Esophagus muscularis mucosa (tissue), 4 donors: ENCODE measurements around the gene GABPB1. TPM values are rescaled to one million over a fixed set of nuclear protein-coding genes. Genes with fewer than 3 reads are reported as not detected.
"Not testable (repeated sequence)": the region's sequence is repeated elsewhere in the genome, so short reads cannot be mapped to it uniquely, and the experiment has no call there.

Experiments used
- DNase-seq: peaks from one replicate; pipeline ENCODE4 v3.0.0-alpha.2; 2017; ENCODE audit errors: extremely low spot score
- H3K27ac ChIP-seq, 4 donors: fragments of 200-600 bp; sonication (generic); replicated peaks in 1 of 4; 1 replicate in 3 of 4; 2 replicates in 1 of 4; pipeline ENCODE4 v1.5.1; 2016 to 2019; ENCODE audit warnings: mild to moderate bottlenecking in 1 of 4
- H3K27me3 ChIP-seq, 4 donors: fragments of 200-600 bp; sonication (generic); one replicate each; pipeline versions ENCODE4 v1.5.1 to v1.6.0; 2016 to 2019
- H3K36me3 ChIP-seq, 4 donors: fragments of 200-600 bp; sonication (generic); one replicate each; pipeline ENCODE4 v1.5.1; 2016 to 2019
- H3K4me1 ChIP-seq, 4 donors: fragments of 200-600 bp; sonication (generic); one replicate each; pipeline ENCODE4 v1.5.1; 2016 to 2019
- H3K4me3 ChIP-seq, 4 donors: fragments of 200-600 bp; sonication (generic); 1 replicate in 2 of 4; 2 replicates in 2 of 4; pipeline ENCODE4 v1.5.1; 2016 to 2019; ENCODE audit warnings: mild to moderate bottlenecking in 4 of 4, moderate library complexity in 1 of 4
- H3K9me3 ChIP-seq, 4 donors: fragments of 200-600 bp; sonication (generic); 1 replicate in 3 of 4; 2 replicates in 1 of 4; pipeline ENCODE4 v1.5.1; 2016 to 2019
- EP300 ChIP-seq: sonication (generic); formaldehyde crosslinking; IDR thresholded peaks from one replicate; pipeline ENCODE4 v1.6.1; 2017; ENCODE audit warnings: antibody characterized with exemption
- POLR2A ChIP-seq: fragments of 450-650 bp; IDR thresholded peaks from one replicate; pipeline ENCODE4 v1.6.1; 2017; ENCODE audit warnings: antibody characterized with exemption, moderate library complexity, mild to moderate bottlenecking, low read depth
- POLR2AphosphoS5 ChIP-seq, 2 donors: sonication (generic); formaldehyde crosslinking; IDR thresholded peaks; one replicate each; pipeline ENCODE4 v1.6.1; 2017; ENCODE audit warnings: antibody characterized with exemption in 2 of 2
- WGBS: methylation state at CpG from one replicate; pipeline ENCODE4 v1.1.5; 2018; 5-methylcytosine and 5-hydroxymethylcytosine counted together
- intact Hi-C: fragments of 100-400 bp; cut with DNase I; formaldehyde crosslinking; loops from one replicate; pipeline ENCODE4 v1.15.1; 2023
- total RNA-seq, 4 donors: library from RNA; depleted of rRNA; stranded (reverse); fragments of >200 nt; gene quantifications; one replicate each; pipeline versions ENCODE4 v1.1.0 to v1.2.1, GENCODE V29; 2016
- TF ChIP-seq, protein P1 (sequence below), 3 experiments: fragments of 200-600 bp in 2 of 3; fragments of 450-650 bp in 1 of 3; sonication (generic) in 2 of 3; IDR thresholded peaks; one replicate each; pipeline ENCODE4 v1.5.1; 2017 to 2019; ENCODE audit warnings: antibody characterized with exemption in 3 of 3, mild to moderate bottlenecking in 2 of 3, moderate library complexity in 1 of 3

The GABPB1 gene
- 10 to 100 TPM; 13.2 to 23.5 (median 15.4) TPM for total RNA-seq

DNA sequence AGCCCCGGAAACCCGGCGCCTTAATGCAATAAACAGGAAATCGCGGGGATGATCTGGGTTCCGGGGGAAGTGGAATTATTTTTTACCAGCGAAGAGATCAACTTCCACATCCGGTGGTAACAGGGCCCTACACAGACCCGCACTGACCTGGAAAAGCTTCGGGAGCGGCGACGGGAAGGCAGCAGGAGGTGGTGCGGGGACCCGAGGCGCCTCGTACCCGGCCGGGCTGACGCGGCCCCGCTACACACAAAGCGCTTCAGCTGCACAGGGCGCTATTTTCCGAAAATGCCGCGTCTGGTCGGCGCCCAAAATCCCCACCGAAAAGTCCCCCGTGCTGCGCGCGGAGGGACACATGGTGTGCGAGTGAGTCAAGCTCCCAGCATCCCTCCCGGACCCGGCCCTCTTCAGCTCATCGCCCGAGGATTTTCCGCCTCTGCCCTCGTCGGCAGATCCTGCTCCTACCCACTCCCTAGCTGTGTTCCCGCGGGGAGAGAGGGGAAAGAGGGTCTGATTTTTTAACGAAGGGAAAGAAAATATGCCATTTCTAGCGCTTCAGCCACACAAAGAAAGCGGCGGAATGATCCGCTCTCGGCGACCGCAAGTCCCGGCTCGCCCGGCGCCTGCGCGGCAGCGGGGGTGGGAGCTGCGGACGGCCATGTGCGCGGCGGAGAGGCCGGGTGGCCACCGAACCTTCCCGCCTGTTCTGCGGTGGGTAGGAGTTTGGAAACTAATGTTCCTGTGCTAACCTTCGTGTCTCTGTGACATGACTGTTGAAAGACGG is at the start of gene GABPB1:
TSS of gene GABPB1 (minus strand) at position 361 of the 781 bp plus-strand sequence. CDS start 45,400 bp downstream, outside the sequence.
- WGBS = 0% methylated on average over 39 of the region's 70 CpGs
- Histone ChIP-seq H3K9me3 (no peaks in the 10 kb centered on the region), H3K36me3 (peaks cover 0 to 22% (median 4%) of the 10 kb centered on the region in 4 donors), H3K4me3 (peak within 1 kb of the TSS; percentile 85 to 98 (median 93)), H3K27ac (peak within 1 kb of the TSS; percentile 98 to 100 (median 99)), H3K4me1 (peaks cover 42 to 57% (median 52%) of the 10 kb centered on the region in 4 donors), H3K27me3 (no peaks in the 10 kb centered on the region)
- peak; percentile 94 for DNase-seq
- TF ChIP-seq, protein P1, sequence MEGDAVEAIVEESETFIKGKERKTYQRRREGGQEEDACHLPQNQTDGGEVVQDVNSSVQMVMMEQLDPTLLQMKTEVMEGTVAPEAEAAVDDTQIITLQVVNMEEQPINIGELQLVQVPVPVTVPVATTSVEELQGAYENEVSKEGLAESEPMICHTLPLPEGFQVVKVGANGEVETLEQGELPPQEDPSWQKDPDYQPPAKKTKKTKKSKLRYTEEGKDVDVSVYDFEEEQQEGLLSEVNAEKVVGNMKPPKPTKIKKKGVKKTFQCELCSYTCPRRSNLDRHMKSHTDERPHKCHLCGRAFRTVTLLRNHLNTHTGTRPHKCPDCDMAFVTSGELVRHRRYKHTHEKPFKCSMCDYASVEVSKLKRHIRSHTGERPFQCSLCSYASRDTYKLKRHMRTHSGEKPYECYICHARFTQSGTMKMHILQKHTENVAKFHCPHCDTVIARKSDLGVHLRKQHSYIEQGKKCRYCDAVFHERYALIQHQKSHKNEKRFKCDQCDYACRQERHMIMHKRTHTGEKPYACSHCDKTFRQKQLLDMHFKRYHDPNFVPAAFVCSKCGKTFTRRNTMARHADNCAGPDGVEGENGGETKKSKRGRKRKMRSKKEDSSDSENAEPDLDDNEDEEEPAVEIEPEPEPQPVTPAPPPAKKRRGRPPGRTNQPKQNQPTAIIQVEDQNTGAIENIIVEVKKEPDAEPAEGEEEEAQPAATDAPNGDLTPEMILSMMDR (IDR thresholded peaks at IDR 0.05) = no peak
- peak; percentile 77 to 79 for TF ChIP-seq POLR2AphosphoS5 (IDR thresholded peaks at IDR 0.05)
- TF ChIP-seq POLR2A = peak; percentile 64
- no peak for TF ChIP-seq EP300
- intact Hi-C loops = loop anchor here (5.0 kb wide), 1 partner anchor 72 kb away; no protein-coding TSS in a partner anchor

DNA sequence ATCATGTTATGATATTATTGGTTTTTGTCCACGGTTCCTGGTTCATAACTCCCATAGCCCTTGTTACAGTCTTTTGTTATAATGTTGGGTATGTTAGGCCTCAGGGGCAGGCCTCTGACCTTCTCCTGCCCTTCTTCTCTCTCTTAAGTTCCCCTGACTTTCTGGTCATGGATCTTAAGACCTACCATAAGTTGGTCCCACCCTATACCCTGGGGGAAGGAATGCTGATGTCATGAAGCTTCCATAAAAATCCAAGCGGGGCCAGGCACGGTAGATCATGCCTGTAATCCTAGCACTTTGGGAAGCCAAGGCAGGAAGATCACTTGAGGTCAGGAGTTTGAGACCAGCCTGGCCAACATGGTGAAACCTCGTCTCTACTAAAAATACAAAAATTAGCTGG is 36.6 kb upstream of the GABPB1 start:
- H3K4me1 ChIP-seq, H3K4me3 ChIP-seq, H3K27me3 ChIP-seq, H3K9me3 ChIP-seq, H3K36me3 ChIP-seq, intact Hi-C loops, DNase-seq, H3K27ac ChIP-seq: not testable (repeated sequence)
- 77% methylated on average over 4 of the region's 4 CpGs for WGBS

DNA sequence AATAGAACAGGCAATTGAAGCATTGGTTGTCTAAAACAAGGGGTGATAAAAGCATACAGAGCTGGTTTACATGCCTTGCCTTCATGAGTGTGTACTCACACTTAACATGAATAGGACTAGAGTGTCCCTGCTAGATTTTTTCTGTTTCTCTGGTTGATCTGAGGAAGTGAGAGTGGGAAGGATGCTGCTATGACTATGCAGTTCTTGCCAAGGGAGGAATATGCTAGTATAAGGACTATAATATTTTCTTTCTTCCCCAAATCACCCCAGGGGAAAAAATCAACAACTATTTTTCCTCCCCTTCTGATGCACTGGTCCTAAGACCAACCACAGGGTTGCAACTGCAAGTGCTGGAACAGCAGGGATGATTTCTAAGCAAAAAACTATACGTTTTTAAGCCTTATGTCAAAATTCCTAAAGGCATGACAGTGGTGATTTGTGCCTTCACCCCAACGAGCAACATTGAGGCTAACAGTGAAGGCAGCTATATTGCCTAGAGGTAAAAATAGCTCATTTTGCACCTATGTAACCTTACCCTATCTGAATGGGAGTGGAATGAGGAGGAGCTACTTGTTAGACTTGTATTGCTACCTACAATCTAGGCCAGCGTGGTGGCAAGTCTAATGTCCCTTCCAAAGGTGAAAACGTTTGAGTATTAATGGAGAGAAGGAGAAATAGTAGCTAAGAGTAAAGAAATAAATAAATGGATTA is 35.7 kb upstream of the GABPB1 start:
- Histone ChIP-seq H3K27ac (no peak overlapping the region), H3K9me3 (no peaks in the 10 kb centered on the region), H3K27me3 (no peaks in the 10 kb centered on the region), H3K4me3 (no peak overlapping the region), H3K36me3 (no peaks in the 10 kb centered on the region), H3K4me1 (no peaks in the 10 kb centered on the region)
- TF ChIP-seq POLR2A = no peak
- TF ChIP-seq, protein P1 (IDR thresholded peaks at IDR 0.05) = no peak
- TF ChIP-seq POLR2AphosphoS5 (IDR thresholded peaks at IDR 0.05) = no peak
- no peak for TF ChIP-seq EP300
- intact Hi-C loops = no loop called here
- 67% methylated on average over 4 of the region's 4 CpGs for WGBS
- no peak for DNase-seq

DNA sequence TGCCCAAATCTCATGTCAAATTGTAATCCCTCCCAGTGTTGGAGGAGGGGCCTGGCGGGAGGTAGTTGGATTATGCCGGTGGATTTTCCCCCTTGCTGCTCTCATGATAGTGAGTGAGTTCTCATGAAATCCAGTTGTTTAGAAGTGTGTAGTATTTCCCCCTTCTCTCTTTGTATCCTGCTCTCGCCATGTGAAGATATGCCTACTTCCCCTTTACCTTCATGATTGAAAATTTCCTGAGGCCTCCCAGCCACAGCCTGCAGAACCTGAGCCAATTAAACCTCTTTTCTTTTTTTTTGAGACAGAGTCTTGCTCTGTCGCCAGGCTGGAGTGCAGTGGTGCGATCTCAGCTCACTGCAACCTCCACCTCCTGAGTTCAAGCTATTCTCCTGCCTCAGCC is 27.4 kb upstream of the GABPB1 start:
- H3K36me3 ChIP-seq, H3K9me3 ChIP-seq, intact Hi-C loops, H3K27ac ChIP-seq, H3K4me3 ChIP-seq, DNase-seq, H3K4me1 ChIP-seq, H3K27me3 ChIP-seq: not testable (repeated sequence)
- 77% methylated on average over 5 of the region's 5 CpGs for WGBS

DNA sequence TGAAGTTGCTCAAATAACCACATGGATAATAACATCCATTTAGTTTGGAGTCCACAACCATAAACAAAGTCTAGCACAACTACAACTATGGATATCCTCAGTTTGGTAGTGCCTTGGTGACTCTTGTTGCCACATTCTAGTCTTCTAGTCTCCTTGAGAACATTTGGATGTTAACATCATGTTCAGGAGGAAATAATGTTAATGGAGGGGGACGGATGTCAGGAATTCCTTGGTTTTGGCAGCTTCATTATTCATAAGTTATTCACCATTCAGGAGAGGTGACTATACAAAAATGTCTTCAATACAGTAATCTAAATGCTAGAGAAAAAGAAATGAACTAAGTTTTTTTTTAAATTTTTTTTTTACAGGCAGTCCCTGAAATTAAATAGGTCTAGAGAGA is 26.4 kb upstream of the GABPB1 start:
- Histone ChIP-seq H3K9me3 (no peaks in the 10 kb centered on the region), H3K4me1 (no peaks in the 10 kb centered on the region), H3K4me3 (no peak overlapping the region), H3K27me3 (no peaks in the 10 kb centered on the region), H3K36me3 (no peaks in the 10 kb centered on the region), H3K27ac (no peak overlapping the region)
- DNase-seq = no peak
- intact Hi-C loops = no loop called here
- no peak for TF ChIP-seq POLR2A
- TF ChIP-seq, protein P1 (IDR thresholded peaks at IDR 0.05) = no peak
- TF ChIP-seq EP300 = no peak
- TF ChIP-seq POLR2AphosphoS5 (IDR thresholded peaks at IDR 0.05) = no peak
- 65% methylated on average over 1 of the region's 1 CpG for WGBS
